HG03159 (cell line): ENCODE measurements around the gene PPM1M.
A peak's percentile ranks its signal among the peaks of the same experiment; 100 is the strongest.

Source experiments
- ATAC-seq: cut with Tn5 transposase; IDR thresholded peaks from one replicate; pipeline ENCODE4 v1.9.1; 2021; ENCODE audit warnings: mild to moderate bottlenecking, moderate library complexity; ENCODE audit not compliant: unreplicated experiment

The PPM1M gene

GRCh38 chr3:52229656-52230055 is 15.9 kb upstream of the PPM1M start:
- ATAC-seq = no peak

GRCh38 chr3:52230461-52230860 is 15.1 kb upstream of the PPM1M start:
- ATAC-seq = no peak

- ATAC-seq = no peak
Observed at GRCh38 chr3:52230889-52231499, 14.6 kb upstream of the PPM1M start.

GRCh38 chr3:52231502-52232278 is 13.9 kb upstream of the PPM1M start:
- ATAC-seq = no peak

GRCh38 chr3:52232279-52233107 is 13.1 kb upstream of the PPM1M start:
- no peak for ATAC-seq

- no peak for ATAC-seq
Observed at GRCh38 chr3:52233108-52233591, 12.4 kb upstream of the PPM1M start.

- ATAC-seq = no peak
Observed at GRCh38 chr3:52233968-52234367, 11.6 kb upstream of the PPM1M start.

- ATAC-seq = no peak
Observed at GRCh38 chr3:52234516-52235447, 10.8 kb upstream of the PPM1M start.

- ATAC-seq = no peak
Observed at GRCh38 chr3:52236424-52236886, 9.1 kb upstream of the PPM1M start.

- no peak for ATAC-seq
Observed at GRCh38 chr3:52237006-52237656, 8.4 kb upstream of the PPM1M start.

GRCh38 chr3:52237657-52238172 is 7.8 kb upstream of the PPM1M start:
- ATAC-seq = no peak

- ATAC-seq = no peak
Observed at GRCh38 chr3:52238193-52238760, 7.3 kb upstream of the PPM1M start.

GRCh38 chr3:52238761-52239701 is 6.5 kb upstream of the PPM1M start, which contains the start of gene TWF2:
TWF2 (minus strand) TSS chr3:52239158; CDS start chr3:52239016, 142 bp downstream.
- ATAC-seq = peak; percentile 79

GRCh38 chr3:52240059-52240885 is 5.3 kb upstream of the PPM1M start:
- ATAC-seq = no peak

- ATAC-seq = no peak
Observed at GRCh38 chr3:52240886-52241370, 4.6 kb upstream of the PPM1M start.

GRCh38 chr3:52242039-52242438 is 3.5 kb upstream of the PPM1M start:
- ATAC-seq = no peak
